Activated CD8-positive, alpha-beta memory T cell treated with anti-CD3 and anti-CD28 coated beads, Interleukin-2, amount 50 U/mL, for 1 hour (primary cell): Measurements from ENCODE around the gene TMEM161A.
"Not testable (repeated sequence)": the region's sequence is repeated elsewhere in the genome, so short reads cannot be mapped to it uniquely, and the experiment has no call there.

ENCODE experiments used
- DNase-seq: peaks from one replicate; pipeline ENCODE4 v3.0.0-alpha.2; 2020; ENCODE audit errors: extremely low read depth

The TMEM161A gene

DNA sequence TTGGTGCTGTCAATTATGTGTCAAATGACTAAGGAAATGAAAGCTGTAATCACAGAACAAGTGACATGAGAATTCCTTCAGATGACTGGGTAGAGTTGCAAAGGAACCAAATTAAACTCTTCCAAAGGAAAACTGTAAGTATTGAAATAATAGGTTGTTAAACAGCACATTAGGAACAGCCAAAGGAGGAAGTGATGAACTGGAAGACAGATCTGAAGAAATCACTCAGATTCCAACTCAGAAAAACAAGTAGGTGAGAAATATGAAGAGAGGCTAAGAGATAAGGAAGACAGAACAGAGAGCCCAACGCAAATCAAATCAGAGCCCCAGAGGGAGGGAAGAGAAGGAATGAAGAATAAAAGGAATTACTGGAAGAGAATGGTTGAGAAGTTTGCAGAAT is 15.4 kb downstream of the TMEM161A start:
- no peak for DNase-seq

GRCh38 chr19:19121371-19121770 is 16.9 kb downstream of the TMEM161A start:
- DNase-seq, result no peak

- DNase-seq, result no peak
These were observed 17.7 kb downstream of the TMEM161A start for GRCh38 chr19:19120308-19121231.

DNA sequence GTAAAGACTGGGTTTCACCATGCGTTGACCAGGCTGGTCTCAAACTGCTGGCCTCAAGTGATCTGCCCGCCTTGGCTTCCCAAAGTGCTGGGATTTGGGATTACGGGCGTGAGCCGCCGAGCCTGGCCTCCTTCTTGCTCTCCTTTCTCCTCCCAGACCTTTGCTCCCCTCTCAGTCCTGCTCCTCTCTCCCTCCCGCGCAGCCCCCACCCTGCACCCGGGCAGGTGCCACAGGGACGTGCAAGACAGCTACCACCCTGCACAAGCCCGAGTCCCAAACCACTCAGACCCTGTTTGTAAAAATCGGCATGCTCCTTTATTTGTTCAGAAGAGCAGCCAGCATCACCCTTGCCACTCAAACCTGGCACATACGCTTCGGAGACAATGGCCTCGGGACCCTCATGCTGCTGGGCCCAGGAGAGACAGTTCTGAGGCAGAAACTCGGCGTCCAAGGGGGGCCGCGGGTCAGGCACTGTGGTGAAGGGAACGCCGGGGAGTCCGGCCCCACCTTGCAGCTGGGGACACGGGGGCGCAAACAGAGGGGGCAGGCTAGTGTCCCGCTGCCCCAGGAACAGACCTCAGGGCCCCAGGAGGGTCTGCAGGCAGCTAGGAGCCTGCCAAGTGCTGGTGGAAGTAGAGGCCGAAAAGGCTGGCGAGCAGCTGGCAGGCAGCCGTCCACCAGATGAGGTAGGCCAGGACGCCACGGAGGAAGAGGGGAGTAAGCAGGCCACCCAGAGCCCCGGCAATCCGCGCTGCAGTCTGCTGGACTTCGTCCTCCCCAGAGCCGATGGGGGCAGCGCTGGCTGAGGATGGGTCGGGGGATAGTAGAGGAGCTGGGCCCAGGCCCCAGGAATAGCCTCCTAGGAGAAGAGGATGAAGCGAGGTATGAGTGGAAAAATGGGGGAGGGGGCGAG is 18.7 kb downstream of the TMEM161A start:
- no peak for DNase-seq

DNA sequence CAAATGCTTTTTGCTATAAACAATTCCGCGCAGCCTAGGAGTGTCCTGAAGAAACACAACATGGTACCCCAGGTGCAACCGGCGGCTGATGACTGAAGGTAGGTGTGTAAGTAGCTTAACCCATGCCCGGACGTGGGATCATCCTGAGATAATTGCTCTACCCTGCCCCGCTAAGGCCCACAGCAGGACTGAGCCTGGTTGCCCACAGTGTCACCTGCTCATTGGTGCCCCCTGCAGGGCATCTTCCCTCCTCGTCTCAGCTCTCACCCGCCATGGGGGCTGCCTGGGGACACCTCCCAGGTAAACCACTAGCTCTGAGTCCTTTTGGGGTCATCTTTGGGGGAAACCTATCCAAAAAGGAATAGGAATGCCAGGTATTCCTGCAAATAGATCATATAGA is 22.3 kb downstream of the TMEM161A start:
- DNase-seq, result no peak

GRCh38 chr19:19113040-19113626 is 25.1 kb downstream of the TMEM161A start:
- no peak for DNase-seq

- no peak for DNase-seq
These were observed 26.2 kb downstream of the TMEM161A start for GRCh38 chr19:19111967-19112580.

- DNase-seq, result no peak
These were observed 27.0 kb downstream of the TMEM161A start for GRCh38 chr19:19111136-19111835.

GRCh38 chr19:19110410-19111135 is 27.7 kb downstream of the TMEM161A start:
- no peak for DNase-seq

DNA sequence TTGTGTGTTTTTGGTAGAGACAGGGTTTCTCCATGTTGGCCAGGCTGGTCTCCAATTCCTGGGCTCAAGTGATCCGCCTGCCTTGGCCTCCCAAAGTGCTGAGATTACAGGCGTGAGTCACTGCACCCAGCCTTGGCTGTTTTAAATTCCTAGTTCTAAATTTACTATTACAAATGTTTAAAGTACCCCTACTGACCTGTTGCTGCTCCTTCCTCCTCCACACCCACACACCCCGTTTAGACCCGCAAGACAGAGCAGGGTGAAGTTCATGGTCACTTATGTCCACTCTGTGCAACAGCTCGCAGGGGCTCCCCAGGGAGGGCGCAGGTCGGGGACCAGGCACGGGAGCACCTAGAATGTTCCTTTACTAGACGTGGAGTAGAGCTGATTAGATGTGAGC is 28.7 kb downstream of the TMEM161A start:
- DNase-seq, result no peak

DNA sequence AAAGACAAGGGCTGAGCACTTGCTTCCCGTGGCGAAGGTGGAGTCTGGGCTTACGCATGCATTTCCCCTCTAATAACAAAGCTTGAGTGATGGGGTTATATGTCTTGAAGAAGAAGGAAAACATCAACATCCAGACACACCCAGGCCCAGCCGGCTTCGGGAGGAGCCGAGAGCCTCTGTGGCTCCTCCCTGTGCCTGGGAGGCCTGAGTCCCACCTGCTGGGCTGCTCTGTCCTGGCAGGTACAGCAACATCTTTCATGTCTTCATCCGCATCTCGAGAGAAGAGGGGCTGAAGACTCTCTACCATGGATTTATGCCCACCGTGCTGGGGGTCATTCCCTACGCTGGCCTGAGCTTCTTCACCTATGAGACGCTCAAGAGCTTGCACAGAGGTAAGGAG is 30.6 kb downstream of the TMEM161A start:
- no peak for DNase-seq

DNA sequence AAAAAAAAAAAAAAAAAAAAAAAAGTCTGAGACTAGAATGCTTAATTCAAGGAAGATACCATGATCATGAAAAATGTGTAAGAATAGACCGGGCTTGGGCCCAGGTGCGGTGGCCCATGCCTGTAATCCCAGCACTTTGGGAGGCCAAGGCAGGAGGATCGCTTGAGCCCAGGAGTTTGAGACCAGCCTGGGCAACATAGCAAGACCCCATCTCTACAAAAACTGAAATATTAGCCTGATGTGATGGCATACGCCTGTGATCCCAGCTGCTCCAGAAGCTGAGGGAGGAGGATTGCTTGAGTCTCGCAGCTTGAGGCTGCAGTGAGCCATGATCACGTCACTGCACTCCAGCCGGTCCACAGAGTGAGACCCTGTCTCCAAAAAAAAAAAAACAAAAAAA is 31.3 kb downstream of the TMEM161A start:
- not testable (repeated sequence) for DNase-seq

GRCh38 chr19:19106056-19106551 is 32.2 kb downstream of the TMEM161A start:
- no peak for DNase-seq

DNA sequence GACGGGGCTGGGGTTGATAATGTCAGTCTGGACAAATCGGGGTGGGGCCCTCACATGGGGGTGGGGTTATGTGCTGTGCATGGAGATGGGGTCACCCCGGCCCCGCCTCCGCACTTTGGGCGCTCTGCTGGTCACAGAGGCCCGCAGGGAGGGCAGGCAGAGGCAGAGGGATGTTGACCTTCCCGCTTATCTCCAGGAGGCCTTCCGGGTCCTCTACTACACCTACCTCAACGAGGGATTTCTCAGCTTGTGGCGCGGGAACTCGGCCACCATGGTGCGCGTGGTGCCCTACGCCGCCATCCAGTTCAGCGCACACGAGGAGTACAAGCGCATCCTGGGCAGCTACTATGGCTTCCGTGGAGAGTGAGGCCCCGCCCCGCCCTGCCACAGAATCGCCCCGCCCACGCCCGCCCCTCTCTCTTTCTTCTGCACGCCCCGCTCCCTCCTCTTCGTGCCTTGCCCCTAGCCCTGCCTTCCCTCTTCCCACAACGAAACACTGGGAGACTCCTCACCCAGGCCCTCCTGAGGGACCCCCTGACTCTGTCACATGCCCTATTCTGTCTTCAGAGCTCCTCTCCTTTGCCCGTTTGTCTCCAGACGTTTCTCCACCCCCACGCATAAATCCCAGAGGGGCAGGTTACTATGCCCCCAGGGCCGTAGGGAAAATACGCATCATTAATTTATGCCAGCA is 32.8 kb downstream of the TMEM161A start:
- DNase-seq, result no peak

- no peak for DNase-seq
These were observed 35.1 kb downstream of the TMEM161A start for GRCh38 chr19:19103167-19103566.

- DNase-seq, result not testable (repeated sequence)
These were observed 35.7 kb downstream of the TMEM161A start for GRCh38 chr19:19102566-19102965.

DNA sequence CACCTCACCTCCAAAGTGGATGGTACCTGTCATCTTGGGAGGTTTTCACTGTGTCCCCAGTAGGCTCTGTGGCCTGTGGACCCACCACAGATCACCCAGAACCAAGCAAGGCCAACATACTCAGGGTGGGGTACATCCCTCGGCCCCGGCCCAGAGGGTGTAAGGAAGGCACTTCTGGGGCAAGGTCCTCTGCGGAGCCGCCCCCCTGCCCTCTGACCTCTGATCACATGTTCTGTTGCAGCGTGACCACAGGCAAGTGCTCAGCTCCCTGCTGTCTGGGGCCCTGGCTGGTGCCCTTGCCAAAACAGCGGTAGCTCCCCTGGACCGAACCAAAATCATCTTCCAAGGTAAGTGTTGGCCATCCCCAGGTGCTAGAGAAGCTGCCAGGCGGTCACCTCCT is 36.7 kb downstream of the TMEM161A start:
- no peak for DNase-seq

- no peak for DNase-seq
These were observed 39.3 kb downstream of the TMEM161A start for GRCh38 chr19:19098703-19099632.
